Prostate gland (tissue), 2 donors: ENCODE results near the gene GTSE1. TPM values are rescaled to one million over a fixed set of nuclear protein-coding genes. Genes with fewer than 3 reads are reported as not detected.
A peak's percentile ranks its signal among the peaks of the same experiment; 100 is the strongest.

Source experiments
- DNase-seq: peaks from one replicate; pipeline ENCODE4 v3.0.0-alpha.2; 2019; ENCODE audit warnings: low spot score
- H3K27ac ChIP-seq, 2 donors: fragments of 200-600 bp; sonication (generic); 2 replicates each; pipeline ENCODE4 v1.5.1; 2017 to 2019
- H3K27me3 ChIP-seq: fragments of 200-600 bp; sonication (generic); replicated peaks from 2 replicates; pipeline ENCODE4 v1.5.1; 2019; ENCODE audit not compliant: insufficient read depth
- H3K36me3 ChIP-seq, 2 donors: fragments of 200-600 bp; sonication (generic); 1 replicate in 1 of 2; 2 replicates in 1 of 2; pipeline versions ENCODE4 v1.5.1 to v1.8.1; 2017 to 2019
- H3K4me1 ChIP-seq: fragments of 200-600 bp; sonication (generic); replicated peaks from 2 replicates; pipeline ENCODE4 v1.5.1; 2019
- H3K4me3 ChIP-seq, 2 donors: fragments of 200-600 bp; sonication (generic); 2 replicates each; pipeline ENCODE4 v1.5.1; 2017 to 2019
- H3K9me3 ChIP-seq: fragments of 200-600 bp; sonication (generic); 2 replicates; pipeline ENCODE4 v1.5.1; 2017
- CTCF ChIP-seq, 4 experiments: fragments of 200-600 bp in 2 of 4; fragments of 450-650 bp in 2 of 4; sonication (generic) in 2 of 4; IDR thresholded peaks; 1 replicate in 3 of 4; 2 replicates in 1 of 4; pipeline ENCODE4 v1.5.1; 2016 to 2019; ENCODE audit warnings: antibody characterized with exemption in 4 of 4, mild to moderate bottlenecking in 2 of 4, moderate library complexity in 2 of 4
- POLR2A ChIP-seq: fragments of 450-650 bp; IDR thresholded peaks from one replicate; pipeline ENCODE4 v1.6.1; 2016; ENCODE audit warnings: antibody characterized with exemption, mild to moderate bottlenecking
- POLR2AphosphoS5 ChIP-seq: sonication (generic); formaldehyde crosslinking; IDR thresholded peaks from one replicate; pipeline ENCODE4 v1.6.1; 2017; ENCODE audit warnings: antibody characterized with exemption
- WGBS: methylation state at CpG from one replicate; pipeline ENCODE4 v1.1.5; 2018; 5-methylcytosine and 5-hydroxymethylcytosine counted together
- intact Hi-C: fragments of 100-400 bp; cut with DNase I; formaldehyde crosslinking; loops from one replicate; pipeline ENCODE4 v1.14.2; 2022
- total RNA-seq, 2 donors: library from RNA; depleted of rRNA; stranded (reverse); fragments of >200 nt; gene quantifications; one replicate each; pipeline ENCODE4 v1.1.0, GENCODE V29; 2016

Gene GTSE1
- total RNA-seq, 2 donors from 2014 or later: 0.46 to 4.8 TPM

- no peak for TF ChIP-seq CTCF (IDR thresholded peaks at IDR 0.05)
- TF ChIP-seq POLR2AphosphoS5: no peak
- no peak for TF ChIP-seq POLR2A
- Histone ChIP-seq H3K4me3 (no peak overlapping the region), H3K27ac (no peak overlapping the region), H3K9me3 (no peaks in the 10 kb centered on the region), H3K4me1 (no peaks in the 10 kb centered on the region), H3K27me3 (no peaks in the 10 kb centered on the region), H3K36me3 (peaks cover 0 to 8% of the 10 kb centered on the region in 2 donors)
- DNase-seq: no peak
- intact Hi-C loops: loop anchor here (5.0 kb wide), 1 partner anchor 172 kb away; no protein-coding TSS in a partner anchor
- WGBS: 89% methylated on average over 2 of the region's 2 CpGs
Measured at GRCh38 chr22:46294784-46295183, 1.9 kb upstream of the GTSE1 start.

- no peak for DNase-seq
- H3K36me3 ChIP-seq: peaks cover 0 to 8% of the 10 kb centered on the region in 2 donors
- H3K27me3 ChIP-seq: no peaks in the 10 kb centered on the region
- H3K27ac ChIP-seq: peak overlapping the region; percentile 85 to 92
- no peaks in the 10 kb centered on the region for H3K4me1 ChIP-seq
- no peak overlapping the region for H3K4me3 ChIP-seq
- intact Hi-C loops: loop anchor here (5.0 kb wide), 1 partner anchor 173 kb away; no protein-coding TSS in a partner anchor
- no peaks in the 10 kb centered on the region for H3K9me3 ChIP-seq
- TF ChIP-seq POLR2AphosphoS5 (no peak), CTCF (IDR thresholded peaks at IDR 0.05) (no peak), POLR2A (no peak)
- 54% methylated on average over 4 of the region's 4 CpGs for WGBS
Measured at GRCh38 chr22:46295277-46295971, 1.2 kb upstream of the GTSE1 start.

GRCh38 chr22:46297151-46297812 lies 612 bp downstream of the GTSE1 start:
- TF ChIP-seq POLR2AphosphoS5 (no peak), POLR2A (no peak), CTCF (IDR thresholded peaks at IDR 0.05) (no peak)
- Histone ChIP-seq H3K4me3 (peak overlapping the region; percentile 33 to 35), H3K36me3 (peaks cover 0 to 5% of the 10 kb centered on the region in 2 donors), H3K27me3 (no peaks in the 10 kb centered on the region), H3K27ac (no peak overlapping the region), H3K4me1 (no peaks in the 10 kb centered on the region), H3K9me3 (no peaks in the 10 kb centered on the region)
- intact Hi-C loops: loop anchor here (5.0 kb wide), 1 partner anchor 175 kb away; no protein-coding TSS in a partner anchor
- no peak for DNase-seq
- 4% methylated on average over 30 of the region's 32 CpGs for WGBS

- H3K27ac ChIP-seq: no peak overlapping the region
- intact Hi-C loops: loop anchor here (5.0 kb wide), 1 partner anchor 177 kb away; no protein-coding TSS in a partner anchor
Measured at GRCh38 chr22:46299101-46299500, 2.4 kb downstream of the GTSE1 start.

More at GRCh38 chr22:46299101-46299500, 2.4 kb downstream of the GTSE1 start:
- no peak for DNase-seq
- TF ChIP-seq CTCF (IDR thresholded peaks at IDR 0.05) (no peak), POLR2AphosphoS5 (no peak), POLR2A (no peak)
- no peaks in the 10 kb centered on the region for H3K9me3 ChIP-seq
- H3K4me3 ChIP-seq: no peak overlapping the region
- H3K4me1 ChIP-seq: no peaks in the 10 kb centered on the region
- WGBS: 91% methylated on average over 13 of the region's 13 CpGs
- no peaks in the 10 kb centered on the region for H3K27me3 ChIP-seq
- H3K36me3 ChIP-seq: no peaks in the 10 kb centered on the region
